GM21423 (cell line): ENCODE data around the gene CXXC1.
"Not testable (repeated sequence)": the region's sequence is repeated elsewhere in the genome, so short reads cannot be mapped to it uniquely, and the experiment has no call there.

Experiments
- ATAC-seq: cut with Tn5 transposase; IDR thresholded peaks from one replicate; pipeline ENCODE4 v1.9.1; 2021; ENCODE audit warnings: mild to moderate bottlenecking, moderate library complexity; ENCODE audit not compliant: unreplicated experiment

CXXC1 gene

GRCh38 chr18:50276452-50276851, 11.0 kb downstream of the CXXC1 start:
- ATAC-seq: no peak

DNA sequence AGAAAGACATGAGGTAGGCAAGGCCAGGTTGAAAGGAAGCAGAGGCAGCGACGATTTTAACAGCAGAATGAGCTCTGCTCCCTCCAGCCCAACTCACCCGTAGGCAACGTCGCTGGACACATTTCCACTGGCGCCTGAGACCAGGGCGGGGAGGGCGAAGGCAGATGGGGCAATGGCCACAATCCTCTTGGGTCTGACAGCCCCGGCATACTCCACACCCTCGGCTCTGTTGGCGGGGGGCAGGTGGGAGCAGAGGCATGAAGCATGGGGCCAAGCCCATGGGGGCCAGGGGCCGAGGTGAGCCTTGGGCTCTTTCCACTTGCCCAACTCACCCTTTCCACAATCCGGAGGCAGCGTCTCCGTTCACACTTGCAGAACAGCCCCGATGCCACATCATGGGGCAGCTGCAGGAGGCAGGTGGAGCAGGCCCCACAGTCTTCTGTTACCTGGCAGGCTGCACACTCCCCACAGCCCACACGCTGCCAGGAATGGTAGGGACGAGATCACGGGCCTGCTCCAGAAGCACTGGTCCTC, 11.9 kb downstream of the CXXC1 start:
- no peak for ATAC-seq

DNA sequence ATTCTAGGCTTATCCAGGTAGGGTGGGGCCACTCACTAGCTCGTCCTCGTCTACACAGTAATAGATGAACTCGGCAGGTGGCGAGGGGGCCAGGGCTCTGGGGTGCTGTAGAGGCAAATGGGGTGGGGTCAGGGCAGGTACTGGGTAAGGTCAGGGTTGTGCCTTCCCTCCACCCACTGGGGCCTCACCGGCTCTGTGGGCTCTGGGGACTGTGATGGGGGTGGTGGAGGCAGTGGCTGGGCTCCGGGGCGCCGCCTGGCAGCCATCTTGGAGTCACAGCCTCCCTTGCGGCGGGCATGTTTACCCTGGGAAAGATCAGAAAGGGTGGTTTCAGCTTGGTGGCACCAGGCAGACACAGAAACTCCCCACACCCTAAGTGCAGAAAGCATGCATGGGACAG, 12.6 kb downstream of the CXXC1 start:
- no peak for ATAC-seq

GRCh38 chr18:50274044-50274442, 13.4 kb downstream of the CXXC1 start:
- no peak for ATAC-seq

- no peak for ATAC-seq
Measured at GRCh38 chr18:50273203-50274043, 14.1 kb downstream of the CXXC1 start.

DNA sequence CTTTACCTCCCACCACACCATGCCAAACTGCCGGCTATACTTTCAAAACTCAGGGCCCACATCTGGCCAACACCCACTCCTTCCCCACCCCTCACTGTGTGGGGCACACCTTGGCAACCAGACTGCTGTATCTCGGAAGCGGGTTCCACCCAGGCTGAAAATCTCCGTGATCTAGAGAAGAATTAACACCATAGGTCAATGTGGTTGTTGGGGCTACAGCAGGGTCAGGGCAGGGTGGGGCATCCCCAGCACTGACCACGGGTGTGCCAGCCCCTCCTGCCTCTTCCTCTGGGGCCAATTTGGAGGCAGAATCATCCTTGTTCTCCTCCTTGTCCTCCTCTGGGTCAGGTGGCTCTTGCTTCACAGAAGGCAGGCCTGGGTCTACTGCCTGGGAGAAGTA, 14.9 kb downstream of the CXXC1 start:
- no peak for ATAC-seq

DNA sequence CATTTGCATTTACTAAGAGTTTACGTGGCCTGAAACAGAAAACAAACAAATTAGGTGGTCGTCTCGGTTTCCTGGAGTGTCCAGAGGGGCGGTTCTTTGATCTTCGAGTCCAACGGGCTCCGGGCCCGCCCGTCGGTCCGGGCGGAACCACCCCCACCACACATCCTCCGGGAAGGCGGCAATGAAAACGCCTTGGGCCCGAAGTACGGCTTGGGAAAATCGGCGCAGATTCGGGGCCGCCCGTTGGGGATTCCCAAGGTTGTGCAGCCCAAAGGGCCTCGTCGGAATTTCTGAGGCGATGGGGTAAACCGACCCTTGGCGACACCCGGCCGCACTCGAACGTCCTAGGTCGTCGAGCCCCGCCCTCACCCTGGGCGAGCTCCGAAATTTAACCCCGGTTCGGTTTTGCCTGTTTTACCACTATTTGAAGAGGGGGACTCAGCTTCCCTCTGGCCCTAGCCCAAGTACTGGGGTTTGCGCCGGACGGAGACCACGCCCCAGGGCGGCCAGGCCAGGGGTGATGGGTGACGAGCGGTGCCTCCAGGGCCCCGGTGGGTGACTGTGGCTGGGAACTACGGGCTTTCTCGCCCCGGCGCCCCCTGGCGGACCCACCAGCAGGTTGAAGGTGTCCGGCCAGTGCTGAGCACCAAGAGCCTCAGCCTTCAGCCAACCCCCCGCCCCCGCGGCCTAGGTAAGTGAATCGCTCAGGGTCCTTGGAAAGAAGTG, 19.3 kb downstream of the CXXC1 start:
- peak; percentile 73 for ATAC-seq

- peak; percentile 83 for ATAC-seq
Measured at GRCh38 chr18:50266248-50266704, 21.2 kb downstream of the CXXC1 start, which contains the start of gene CFAP53. CFAP53 (minus strand) TSS chr18:50266495; CDS start chr18:50266404, 91 bp downstream.

GRCh38 chr18:50262977-50263376, 24.5 kb downstream of the CXXC1 start:
- ATAC-seq: no peak

GRCh38 chr18:50250935-50251334, 36.6 kb downstream of the CXXC1 start:
- ATAC-seq: no peak

DNA sequence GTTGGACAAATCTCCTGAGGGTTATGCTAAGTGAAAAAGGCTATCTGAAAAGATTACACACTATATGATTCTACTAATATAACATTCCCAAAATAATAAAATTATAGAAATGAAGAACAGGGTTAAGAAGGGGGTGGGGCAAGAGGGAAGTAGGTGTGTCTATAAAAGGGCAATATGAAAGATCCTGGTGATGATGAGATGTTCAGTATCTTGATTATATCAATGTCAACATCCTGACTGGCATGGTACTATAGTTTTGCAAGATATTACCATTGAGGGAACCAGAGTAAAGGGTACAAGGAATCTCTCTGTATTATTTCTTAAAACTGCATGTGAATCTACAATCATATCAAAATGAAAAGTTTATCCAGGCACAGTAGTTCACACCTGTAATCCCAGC, 37.9 kb downstream of the CXXC1 start:
- ATAC-seq: no peak

DNA sequence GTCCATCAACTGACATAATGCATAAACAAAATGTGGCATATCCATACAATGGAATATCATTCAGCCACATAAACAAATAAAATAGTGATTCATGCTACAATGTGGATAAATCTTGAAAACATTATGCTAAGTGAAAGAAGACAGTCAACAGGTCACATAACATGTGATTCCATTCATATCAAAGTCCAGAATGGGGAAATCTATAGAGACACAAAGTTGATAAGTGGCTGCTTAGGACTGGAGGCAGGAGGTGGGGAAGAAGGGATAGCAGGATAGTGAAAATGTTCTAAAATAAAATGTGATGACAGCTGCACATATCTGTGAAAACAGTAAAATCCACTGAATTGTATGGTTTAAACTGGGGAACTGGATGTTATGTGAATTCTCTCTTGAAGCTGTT, 39.9 kb downstream of the CXXC1 start:
- no peak for ATAC-seq

GRCh38 chr18:50241768-50242167, 45.7 kb downstream of the CXXC1 start:
- not testable (repeated sequence) for ATAC-seq

DNA sequence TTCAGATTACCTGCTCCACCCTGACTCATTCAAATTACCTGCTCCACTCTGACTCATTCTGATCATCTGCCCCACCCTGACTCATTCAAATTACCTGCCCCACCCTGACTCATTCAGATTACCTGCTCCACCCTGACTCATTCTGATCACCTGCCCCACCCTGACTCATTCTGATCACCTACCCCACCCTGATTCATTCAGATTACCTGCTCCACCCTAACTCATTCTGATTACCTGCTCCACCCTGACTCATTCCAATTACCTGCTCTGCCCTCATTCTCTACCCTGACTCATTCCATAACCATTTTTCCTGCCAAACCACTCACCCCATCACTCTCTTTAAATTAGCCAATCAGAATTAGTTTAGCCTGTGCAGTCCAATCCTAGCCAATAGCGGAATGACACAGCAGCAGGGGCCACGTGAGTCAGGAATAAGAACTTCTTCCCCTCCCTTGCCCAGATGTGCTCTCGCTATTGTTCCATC, 47.4 kb downstream of the CXXC1 start:
- ATAC-seq: no peak

DNA sequence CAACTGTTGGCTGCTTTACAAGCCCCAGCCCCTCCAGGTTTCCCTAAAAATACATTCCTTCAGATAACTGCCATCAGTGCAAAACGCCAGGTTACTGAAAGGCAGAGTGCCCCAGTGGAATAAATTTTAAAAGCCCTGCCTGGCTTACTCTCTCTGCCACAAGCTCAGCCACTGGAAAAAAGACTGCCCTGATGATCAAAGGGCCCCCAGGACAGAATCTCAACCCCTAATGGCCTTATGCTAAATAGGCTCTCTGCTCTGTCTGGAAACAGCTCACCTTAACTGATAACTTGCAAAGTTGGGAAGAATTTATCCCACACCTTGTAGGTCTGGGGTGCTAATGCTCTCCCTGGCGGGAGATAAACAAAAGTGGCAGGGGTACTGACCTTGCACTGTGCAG, 55.1 kb downstream of the CXXC1 start:
- no peak for ATAC-seq
